HG03103 (cell line): ENCODE data around the gene ELAVL4.

Source experiments
- ATAC-seq: cut with Tn5 transposase; IDR thresholded peaks from one replicate; pipeline ENCODE4 v1.9.1; 2021; ENCODE audit warnings: low read depth; ENCODE audit not compliant: unreplicated experiment

Gene ELAVL4

DNA sequence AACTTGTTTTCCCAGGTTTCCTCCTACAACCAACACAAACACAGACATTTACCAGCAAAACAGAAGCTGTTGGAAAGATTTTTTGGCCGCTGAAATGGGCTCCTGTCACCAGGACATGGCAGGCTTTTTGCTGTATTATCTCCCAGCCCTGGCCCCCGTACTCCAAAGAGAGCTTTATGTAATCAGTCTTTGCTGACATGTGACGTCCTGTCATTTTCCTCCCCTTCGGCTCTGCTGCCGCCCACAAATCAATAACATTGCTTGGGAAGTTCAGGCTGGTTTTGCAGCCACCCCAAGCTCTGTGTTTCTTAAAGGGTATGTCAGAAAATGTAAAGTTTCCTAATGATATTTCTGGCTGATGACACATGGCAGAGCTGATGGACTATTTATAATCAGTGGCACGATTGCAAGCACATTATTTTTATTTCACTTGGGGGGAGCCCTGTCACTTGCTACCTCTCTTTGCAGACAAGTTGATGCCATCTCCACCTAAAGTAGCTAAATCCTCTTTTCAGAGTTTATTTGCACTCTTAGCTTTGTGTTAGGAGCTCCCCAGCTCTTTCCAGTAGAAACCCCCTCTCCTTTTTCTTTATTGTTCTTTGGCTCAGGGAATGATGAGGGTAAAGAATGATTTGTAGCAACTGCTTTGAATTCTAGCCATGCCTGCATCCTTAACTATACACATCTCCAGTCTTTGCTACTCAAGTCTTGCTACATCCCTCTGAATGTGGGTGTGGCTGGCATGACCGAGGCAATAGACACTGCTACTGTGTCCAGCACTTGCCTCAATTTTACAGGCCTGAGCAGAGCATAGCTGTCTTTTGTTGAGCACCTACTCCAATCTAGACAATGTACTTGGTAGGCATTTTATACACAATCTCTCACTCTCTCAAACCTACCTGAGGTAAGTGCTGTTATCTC lies 67.3 kb downstream of the ELAVL4 start:
- no peak for ATAC-seq

DNA sequence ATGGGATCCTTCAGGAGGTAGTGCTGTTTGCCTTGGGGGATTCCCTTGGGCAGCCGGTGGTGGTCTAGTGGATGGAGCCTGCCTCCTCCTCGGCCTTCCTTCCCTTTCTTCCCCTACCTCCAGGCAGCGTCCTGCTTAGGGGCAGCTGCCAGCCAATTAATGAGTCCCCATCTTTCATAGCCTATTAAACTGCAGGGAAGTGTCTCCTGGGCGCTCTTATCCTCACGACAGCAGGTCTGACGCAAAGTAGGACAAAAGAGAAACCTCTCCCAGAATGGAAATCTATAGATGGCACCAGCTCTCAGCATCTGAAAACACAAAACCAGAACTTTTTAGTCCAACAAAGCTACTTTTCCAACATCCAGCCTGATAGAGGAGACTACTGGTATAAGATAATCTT lies 69.3 kb downstream of the ELAVL4 start:
- ATAC-seq: no peak

DNA sequence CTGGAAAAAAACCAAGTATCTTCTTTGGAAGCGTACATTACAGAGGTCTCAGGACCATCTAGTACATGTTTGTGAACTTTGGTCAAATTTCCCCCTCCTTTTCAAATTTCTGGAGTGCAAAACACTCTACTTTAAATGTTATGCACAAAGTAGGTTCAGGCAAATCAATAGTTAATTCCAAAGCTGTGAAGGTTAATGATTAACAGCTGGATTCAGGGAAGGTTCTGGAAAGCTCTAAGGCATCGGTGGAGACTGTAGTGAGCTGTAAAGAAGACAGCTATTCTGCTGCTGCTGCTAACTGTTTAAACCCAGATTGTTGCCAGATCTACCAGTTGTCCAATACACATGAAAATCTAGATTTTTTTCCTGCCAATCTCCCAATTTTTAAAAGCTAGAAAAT lies 70.9 kb downstream of the ELAVL4 start:
- no peak for ATAC-seq

DNA sequence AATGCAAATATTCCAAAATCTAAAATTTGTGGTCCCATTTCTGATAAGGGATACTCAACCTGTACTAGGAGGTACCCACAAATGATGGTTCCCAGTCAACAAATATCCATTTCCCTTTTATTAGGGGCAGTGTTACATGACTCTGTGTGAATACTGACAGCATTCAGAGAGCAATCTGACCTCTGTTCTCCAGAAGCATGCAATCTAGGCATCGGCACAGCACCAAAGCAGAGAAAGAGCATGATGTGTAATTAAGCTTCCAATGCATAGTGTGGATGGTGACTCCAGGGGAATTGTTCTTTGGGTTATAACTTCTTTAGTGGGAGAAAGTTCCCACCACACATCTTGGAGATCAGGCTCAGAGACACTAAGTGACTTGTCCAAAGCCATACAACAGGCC lies 71.6 kb downstream of the ELAVL4 start:
- ATAC-seq: no peak

DNA sequence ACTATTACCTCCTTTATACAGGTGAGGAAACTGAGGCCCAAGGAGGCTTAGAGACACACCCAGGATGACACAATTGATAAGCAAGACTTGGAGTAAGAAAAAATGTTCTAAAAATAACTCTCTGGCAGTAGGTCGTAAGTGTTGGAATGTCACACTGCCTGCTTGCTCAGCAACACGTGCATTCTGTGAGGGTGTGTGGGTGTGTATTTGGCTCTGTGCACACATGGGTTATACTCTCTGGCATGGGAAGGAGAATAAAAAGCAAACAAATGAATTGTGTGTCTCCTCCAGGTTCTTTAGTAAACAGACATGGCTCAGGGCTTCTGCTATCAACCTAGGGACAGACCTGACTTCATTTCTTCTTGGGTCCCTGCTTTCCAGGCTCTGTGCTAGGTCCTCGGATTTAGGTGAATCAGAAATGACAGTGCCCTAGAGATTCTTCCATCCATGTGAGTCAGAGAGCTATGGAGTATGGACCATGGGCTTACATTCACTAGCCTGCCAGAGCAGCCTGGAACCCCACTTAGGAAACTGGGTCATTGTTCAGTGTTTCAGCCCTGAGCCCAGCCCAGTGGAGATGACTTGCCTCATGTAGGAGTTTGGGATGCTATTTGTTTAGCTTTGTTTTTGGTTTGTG lies 72.4 kb downstream of the ELAVL4 start:
- no peak for ATAC-seq

DNA sequence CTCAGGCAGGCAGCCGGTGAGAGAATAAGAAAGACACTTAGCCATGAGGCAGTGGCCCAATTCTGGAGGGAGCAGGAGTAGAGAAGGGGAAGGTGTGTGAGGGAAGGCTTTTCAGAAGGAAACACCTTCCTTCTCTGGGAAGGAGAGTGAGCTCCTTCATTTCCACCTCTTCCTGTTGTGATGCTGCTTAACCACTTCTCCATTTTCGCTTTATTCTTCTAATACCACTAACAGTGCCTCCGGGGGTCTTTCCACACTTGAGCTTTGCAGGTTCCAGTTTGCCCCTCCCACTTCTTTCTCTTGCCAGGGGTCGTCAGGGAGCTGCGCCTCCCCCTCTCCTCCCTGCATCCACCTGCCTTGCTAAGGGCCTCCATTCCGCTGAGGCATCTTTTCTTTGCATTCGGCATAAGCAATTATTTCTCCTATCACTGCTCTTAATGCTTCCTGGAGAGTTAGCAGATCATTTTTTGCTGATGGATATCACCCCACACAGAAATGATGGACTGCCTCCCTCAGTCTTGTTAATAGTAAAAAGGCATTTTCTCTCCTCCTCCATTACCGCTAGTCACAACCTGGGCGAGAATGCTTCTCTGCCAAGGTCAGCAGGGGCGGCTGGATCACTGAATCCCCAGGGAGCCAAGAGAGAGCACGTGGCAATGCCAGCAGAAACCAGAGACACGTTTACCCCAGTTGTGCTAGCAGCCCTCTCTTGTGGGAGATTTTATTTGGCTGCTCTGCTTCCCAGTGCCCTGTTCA lies 74.8 kb downstream of the ELAVL4 start:
- no peak for ATAC-seq

DNA sequence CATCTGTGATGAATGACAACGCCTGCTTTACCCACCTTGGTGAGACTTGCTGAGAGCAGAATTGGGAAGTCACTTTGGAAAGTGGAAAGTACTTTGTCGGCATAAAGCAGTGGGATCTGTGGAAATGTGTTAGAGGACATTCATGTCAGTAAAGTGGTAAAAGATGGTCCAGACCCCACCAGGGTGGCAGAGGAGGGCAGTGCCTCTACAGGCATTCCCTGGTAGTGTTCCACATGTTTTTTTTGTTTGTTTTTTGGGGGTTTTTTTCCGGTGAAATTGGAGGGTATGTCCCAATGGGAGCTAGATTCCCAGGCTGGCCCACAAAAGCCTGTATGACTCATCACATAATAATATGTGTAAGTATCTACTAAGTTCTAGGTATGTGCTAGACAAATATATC lies 80.6 kb downstream of the ELAVL4 start:
- ATAC-seq: no peak

DNA sequence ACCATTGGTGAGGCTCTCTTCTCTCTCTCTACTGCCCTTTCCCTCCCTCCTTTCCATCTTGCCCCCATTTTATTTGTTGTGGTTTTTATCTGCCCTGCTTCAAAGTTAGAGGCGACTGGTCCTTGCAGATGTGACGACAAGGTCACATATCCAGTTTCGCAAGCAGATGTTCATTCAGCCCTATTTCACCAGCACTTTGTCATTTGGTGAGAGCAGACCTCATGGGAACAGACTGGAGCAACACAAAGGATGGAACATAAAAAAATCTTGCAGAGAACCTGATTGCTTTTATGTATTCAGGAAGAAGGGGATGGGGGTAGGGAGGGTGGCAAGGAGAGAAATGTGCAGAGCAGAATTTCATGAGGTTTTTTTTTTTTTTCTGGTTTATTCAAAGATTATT lies 84.3 kb downstream of the ELAVL4 start:
- ATAC-seq: no peak

DNA sequence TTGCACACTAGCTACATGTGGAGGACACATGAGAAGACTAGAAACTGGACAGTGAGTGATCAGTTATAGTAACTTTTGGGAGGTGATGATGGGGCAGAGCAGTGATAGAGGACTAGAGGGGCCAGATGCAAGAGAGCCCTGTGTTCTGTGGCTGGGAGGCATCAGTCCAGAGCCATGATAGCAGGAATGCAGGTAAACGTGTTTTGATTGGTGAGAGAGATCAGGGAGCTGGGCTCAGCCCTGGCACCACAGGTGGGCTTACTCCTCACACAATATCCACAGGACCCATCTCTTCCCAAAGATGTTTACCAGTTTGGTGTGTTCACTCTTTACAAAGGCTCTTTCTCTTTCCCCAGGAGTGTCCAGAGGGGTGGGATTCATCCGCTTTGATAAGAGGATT lies 86.5 kb downstream of the ELAVL4 start:
- ATAC-seq: no peak

DNA sequence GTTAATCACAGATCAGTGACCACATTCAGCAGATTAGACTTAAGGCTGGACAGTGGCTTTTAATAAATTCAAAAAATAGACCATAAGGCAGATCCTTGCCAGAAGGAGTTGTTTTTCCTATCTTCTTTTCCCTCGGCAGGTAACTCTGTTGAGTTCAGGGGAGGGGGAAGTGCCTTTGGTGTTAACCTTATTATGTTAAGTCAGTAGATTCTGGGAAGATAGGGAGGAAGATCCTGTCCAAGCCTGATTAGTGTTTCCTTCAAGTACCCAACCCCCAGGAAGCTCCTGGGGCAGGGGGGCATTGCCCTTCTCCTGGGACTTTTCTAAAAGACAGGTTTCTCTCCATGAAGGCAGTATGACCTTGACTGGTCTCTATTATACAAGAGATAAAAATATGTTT lies 87.4 kb downstream of the ELAVL4 start:
- no peak for ATAC-seq

DNA sequence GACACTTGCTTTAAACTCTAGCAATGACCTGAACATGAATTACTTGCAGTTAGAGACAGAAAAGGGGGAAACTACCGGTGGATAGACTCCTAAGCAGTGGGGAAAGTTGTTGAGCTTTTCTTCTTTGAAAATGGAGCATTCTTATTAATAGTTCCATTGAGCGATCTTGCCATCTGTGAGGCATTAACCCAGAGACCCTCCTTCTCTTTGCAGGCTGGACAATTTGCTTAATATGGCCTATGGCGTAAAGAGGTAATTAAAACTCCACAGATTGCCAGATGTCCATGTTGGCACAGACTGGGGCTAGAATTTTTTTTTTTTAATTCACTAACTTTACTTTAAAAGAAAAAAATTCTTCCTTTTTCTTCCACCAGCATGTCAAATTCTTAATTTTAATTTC lies 88.5 kb downstream of the ELAVL4 start:
- no peak for ATAC-seq

DNA sequence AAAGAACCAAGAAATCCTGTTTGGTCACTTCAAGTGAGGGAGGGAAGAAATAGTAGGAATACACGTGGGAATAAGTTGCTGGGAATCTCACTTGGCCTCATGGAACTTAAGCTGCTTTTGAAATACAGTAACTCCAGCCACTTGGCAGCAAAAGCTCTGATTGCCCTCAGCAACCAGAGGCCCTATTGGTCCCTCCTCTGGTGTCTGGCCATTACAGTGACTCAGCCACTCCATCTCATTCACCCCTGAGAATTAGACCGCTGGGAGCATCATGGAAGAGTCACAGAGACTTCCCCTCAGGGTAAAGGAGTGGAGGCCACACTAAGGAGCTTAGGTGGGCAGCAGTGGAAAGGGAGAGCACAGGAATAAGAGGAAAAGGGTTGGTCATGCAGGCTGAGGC lies 99.6 kb downstream of the ELAVL4 start:
- no peak for ATAC-seq

DNA sequence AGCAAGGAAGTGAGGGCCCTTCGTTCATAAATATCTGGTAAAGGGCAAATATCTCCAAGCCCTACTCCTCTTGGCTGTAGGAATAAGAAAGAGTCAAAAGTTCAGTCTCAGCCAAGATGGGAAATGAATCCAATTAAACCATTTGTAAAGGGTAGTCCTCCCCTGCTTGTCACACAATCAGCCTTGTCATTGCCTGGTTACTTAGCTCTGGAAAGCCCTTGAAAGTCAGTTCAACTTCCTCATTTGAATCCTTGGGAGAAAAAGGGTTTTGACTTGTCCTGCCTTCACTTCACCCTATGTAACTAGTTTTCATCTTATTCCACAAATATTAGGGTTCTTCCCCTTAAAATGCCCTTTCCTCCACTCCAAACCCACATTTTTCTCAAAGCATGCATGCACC lies 100.0 kb downstream of the ELAVL4 start:
- no peak for ATAC-seq

DNA sequence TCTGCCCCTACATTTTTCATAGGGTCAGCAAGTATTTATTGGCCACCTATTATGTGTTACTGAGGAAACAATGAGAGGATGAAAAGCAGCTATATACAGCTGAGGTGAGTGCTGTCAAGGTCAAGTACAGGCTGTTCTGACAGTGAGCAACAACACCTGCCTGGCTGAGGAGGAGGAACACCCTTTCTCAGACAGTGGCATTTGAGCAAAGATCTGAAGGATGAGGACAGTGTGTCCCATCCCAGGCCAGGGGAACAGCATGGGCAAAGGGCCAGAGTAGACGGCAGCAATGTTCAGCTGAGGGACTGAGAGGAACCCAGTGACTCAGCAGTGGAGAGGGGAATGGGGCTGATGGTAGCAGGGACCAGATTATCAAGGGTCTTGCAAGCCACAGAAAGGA lies 101.0 kb downstream of the ELAVL4 start:
- ATAC-seq: no peak

DNA sequence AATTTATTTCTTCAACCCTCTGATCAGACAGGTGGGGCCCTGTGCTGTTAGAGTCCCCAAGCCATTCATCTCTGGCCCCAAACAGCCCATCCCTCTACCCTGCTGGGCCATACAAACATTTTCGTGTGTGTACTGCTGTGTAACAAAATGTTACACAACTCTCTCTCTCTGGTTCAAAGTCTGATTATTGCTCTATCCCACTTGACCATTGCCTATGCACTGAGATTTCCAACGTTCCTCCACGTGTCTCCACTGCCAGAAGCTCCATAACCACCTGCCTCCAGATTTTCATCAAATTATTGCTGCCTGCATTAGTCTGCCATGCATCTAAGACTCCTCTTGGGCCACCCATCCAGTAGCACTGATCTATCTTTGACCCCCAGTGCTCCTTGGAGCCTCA lies 104.8 kb downstream of the ELAVL4 start:
- ATAC-seq: no peak

DNA sequence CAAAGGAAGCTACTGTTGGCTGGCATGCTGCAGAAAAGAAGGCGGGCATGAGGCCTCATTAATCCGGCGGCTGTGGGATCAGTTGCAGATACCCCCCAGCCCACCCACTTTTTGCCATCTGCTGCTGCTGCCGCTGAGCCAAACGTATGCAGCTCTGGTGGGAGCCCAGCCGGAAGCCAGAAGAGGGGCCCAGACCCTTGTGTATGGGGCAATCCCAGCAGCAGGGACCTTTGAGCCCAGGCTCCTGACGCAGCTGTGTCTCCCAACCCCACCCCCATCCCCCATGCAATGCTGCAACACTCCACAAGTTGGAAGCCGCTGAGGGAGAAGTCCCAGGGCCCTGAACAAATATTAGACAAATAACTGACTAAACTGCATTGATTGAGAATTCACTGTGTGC lies 106.0 kb downstream of the ELAVL4 start:
- ATAC-seq: no peak

DNA sequence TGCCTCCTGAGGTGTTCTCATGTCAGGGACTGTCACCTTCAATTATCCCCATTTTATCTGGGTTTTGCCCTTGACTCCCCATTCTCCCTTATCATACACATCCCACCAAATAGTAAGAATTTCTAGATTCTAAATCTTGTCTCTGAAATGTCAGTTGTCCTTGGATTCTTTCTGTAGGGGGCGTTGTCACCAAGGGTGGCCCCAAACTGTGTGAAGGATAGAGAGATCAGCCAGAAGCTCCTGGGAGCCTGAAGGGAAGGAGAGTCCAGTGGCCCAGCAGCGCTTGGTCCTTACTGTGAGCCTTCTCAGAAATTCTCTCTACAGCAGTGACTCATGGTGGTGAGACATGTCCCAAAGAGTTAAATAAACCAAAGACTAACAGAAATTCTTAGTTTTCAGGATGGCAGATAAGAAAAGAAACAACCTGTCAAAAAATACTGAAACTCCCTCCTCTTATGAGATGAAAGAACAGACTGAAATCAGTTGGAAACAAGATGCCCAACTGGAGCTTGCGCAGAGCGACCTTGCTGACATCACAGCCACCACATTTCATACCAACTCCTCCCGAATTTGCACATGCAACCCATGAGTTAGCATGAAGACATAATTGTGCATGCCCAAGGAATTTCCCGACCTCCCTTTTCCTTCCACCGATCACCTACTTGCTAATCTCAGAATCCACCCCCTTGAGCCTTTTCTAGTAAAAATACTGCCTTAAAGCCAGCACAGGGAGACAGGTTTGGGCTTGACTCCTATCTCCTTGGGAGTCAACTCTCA lies 109.8 kb downstream of the ELAVL4 start:
- ATAC-seq: no peak

DNA sequence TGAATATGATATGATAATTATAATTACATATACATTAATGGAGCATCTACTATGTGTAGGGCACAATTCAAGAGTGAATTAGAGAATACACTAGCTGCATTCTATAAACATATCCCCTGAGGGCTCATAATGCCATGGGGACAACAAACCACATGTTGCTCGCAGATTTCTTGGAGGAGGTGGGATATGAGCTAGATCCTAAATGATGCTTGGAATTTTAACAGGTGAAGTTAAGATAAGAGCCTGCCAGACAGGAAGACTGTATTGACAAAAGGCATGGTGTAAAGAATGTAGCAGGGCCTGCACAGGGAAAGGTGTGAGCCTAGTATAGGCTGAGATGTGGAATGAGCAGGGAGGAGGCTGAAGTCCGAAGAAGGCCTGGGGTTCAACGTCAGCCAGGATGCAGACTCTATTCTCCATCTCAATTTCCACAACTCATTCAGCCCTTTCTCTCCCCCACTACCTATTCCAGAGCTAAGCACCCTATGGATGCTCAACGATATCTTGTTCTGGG lies 120.2 kb downstream of the ELAVL4 start:
- no peak for ATAC-seq

DNA sequence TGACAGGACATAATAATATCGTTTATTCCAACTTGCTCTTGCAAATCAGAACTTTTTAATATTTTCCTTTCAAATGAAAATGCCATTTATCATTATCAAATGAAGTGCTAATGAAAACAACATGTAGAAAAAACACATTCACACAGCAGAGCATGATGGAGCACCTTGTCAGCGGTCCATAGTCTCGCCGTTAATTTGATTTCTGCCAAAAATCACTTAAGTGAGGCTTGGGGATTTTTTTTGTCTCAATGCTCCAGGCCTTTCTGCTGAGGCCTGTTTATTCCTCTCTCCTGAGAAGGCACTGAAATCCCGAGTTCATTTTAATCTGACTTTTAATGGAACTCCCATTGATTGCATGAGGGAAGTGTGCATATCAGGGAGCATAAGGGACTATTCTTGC lies 122.5 kb downstream of the ELAVL4 start:
- no peak for ATAC-seq

DNA sequence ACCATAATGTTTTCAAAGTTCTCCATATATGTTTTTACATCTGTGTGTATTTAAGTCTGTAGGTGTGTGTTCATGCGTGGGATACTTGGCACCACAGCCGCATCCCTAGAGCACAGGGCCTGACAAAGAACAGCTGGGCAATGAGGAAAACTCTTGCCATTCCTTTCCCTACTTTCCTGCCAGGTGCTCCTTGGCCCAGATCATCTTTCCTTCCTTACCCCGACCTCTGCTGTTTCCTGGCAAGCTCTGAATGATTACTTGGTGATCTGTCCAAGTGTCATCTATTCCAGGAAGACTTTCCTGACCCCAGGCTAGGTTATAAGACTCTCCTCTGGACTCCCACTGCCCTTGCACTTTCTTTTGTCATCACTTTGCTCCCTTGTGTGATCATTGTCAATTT lies 123.6 kb downstream of the ELAVL4 start:
- no peak for ATAC-seq

DNA sequence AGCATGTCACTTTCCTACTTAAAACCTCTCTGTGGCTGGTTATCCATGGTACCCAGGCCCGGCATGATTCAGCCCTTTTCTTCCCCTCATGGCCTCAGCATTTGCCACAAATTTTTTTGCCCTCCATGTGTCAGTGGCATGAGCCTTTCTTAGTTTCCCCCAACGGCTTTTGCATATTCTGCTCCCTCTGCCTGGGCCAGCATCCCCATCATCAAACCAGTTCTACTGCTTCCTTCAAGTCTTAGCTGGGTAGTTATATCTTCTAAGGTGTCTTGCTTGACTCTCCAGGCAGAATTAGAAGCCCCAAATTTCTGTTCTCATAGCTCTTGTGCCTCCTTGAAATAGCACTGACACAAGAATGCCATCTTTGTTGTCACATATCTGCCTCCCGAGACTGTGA lies 127.9 kb downstream of the ELAVL4 start:
- ATAC-seq: no peak
